ENCODE measurements around the gene HARBI1.

HARBI1 gene

GRCh38 chr11:46633291-46634217, 16.5 kb upstream of the HARBI1 start:
- DNase-seq = no peak

DNA sequence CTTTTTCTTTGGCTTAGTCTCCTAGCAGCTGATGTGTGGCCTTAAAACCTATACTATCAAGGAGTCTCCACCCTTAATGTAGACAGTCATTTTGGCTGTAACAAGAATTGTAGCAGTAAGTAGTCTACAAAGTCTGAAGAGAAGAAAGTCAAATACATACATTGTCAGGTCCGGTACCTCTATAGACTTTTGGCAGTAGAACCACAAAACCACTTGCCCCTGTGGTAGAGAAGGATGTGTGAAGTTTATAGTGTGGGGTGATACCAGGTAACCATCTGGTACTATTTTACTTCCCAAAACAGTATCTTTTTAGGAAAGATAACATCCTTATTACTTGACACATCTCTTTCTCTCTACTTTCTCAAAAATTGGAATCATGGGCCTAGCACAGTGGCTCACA, 15.5 kb upstream of the HARBI1 start:
- no peak for DNase-seq

DNA sequence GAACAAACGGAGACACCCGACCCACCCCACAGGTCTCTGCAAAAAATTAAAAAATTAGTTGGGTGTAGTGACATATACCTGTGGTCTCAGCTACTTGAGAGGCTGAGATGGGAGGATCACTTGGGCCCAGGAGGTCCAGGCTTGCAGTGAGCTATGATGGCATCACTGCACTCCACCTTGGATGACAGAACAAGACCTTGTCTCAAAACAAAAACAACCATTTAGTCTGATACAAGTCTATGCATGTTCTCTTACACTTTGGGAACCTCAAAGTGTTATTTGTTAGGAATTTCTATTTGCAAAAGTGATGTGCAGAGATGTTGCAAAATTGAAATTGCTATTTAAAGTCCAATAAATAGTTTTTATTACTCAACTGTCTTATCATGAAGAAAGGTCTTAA, 14.6 kb upstream of the HARBI1 start:
- DNase-seq = no peak

DNA sequence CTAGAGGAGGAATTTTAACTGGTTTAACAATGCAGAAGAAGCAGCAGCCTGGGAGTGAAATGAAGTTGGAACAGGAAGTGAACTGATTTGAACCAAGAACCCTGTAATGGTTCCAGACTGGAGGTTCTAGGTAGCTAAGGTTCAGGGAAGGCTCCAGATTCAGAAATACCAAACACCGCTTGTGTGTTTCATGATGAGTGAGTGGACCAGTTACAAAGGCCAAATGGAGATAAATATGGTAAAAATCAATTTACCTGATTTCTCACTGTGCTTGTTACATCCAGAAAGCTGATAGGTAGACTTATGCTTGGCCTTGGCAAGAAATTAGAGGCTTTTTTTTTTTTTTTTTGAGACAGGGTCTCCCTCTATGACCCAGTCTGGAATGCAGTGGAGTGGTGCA, 13.2 kb upstream of the HARBI1 start:
- no peak for DNase-seq

- no peak for DNase-seq
These were observed 11.9 kb upstream of the HARBI1 start for GRCh38 chr11:46628961-46629360.

DNA sequence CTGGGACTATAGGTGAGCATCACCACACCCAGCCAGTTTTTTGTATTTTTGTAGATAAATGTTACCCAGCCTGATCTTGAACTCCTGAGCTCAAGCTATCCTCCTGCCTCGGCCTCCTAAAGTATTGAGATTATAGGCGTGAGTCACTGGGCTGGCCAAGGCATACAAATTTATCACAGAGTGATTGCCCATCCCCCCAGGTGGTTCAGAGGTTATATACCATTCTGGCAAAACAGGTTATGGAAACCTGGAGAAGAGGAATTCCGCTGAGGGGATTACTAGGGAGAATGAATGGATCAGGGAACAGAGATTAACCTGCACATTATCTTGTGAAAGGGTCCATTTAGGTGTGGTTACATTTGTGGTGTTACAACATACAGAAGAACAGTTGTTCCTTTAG, 8.4 kb upstream of the HARBI1 start:
- no peak for DNase-seq

- DNase-seq = no peak
These were observed 1.8 kb upstream of the HARBI1 start for GRCh38 chr11:46618837-46619236.

- no peak for DNase-seq
These were observed 916 bp upstream of the HARBI1 start for GRCh38 chr11:46617972-46618314.

DNA sequence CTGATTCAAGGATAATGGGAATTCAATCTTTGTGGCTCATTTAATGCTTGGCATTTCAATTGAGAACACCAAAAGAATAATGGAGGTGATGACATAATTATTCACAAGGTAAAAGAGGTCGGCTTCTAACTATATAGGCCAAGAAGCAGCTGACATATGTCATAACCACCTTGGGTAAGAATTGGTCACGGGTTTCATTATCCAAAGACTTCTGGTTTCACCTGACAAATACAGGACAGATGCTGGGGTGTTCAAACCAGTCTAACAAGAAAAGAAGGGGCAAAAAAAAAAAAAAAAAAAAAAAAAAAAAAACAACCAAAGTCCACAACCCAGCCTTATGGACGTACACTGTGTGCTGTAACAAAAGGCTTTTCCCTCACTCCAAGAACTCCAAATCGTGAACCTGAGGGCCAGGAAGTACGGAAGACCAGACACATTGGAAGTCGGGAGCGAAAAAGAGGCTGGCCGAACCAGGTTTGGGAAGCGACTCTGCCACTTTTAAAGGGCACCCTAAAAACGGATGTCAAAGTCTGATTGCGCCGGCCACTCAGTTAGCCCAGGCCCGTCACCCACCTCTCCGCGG, 385 bp downstream of the HARBI1 start:
- DNase-seq = no peak

- no peak for DNase-seq
These were observed 1.3 kb downstream of the HARBI1 start for GRCh38 chr11:46615756-46616155.

GRCh38 chr11:46612326-46612725, 4.7 kb downstream of the HARBI1 start:
- DNase-seq = no peak

DNA sequence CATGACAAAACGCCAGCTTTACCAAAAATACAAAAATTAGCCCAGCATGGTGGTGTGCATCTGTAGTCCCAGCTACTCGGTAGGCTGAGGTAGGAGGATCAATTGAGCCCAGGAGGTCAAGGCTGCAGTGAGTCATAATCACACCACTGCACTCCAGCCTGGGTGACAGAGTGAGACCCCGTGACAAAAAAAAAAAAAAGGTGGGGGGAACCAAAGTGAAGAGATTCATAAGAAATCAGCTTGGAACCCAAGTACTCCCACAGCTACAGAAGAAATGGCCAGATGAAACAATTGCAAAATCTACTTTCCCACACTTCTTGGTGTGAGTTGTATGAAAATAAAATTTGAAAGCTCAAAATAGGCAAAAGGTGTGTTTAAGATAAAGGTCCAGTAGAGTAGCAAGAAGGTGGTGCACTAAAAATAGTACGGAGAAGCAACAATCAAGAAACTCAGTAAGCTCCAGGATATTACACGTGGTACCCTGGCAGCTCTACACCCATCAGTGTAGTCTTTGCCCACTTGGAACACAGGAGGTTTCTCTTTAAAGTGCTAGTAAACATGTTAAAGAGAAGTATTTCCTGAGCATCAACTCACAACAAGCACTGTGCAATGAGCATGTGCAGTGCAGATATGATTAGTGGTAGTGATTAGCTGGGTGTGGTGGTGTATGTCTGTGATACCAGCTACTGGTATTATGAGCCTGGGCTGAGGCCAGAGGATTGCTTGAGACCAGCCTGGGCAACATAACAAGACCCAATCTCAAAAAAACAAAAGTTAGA, 5.3 kb downstream of the HARBI1 start:
- no peak for DNase-seq

DNA sequence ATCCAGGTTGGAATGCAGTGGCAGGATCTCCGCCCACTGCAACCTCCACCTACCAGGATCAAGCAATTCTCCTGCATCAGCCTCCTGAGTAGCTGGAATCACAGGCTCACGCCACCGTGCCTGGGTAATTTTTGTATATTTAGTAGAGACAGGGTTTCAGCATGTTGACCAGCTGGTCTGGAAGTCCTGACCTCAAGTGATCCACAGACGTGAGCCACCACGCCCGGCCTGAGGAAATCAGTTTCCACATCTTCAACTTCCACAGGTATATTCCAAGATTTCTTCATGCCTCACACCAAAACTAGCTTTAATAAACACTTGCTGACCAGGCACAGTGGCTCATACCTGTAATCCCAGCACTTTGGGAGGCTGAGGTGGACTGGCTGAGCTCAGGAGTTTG, 7.6 kb downstream of the HARBI1 start:
- DNase-seq = no peak

- DNase-seq = no peak
These were observed 9.5 kb downstream of the HARBI1 start for GRCh38 chr11:46607516-46607915.

GRCh38 chr11:46604796-46605195, 12.2 kb downstream of the HARBI1 start:
- DNase-seq = no peak

- no peak for DNase-seq
These were observed 13.2 kb downstream of the HARBI1 start for GRCh38 chr11:46603704-46604308.

- no peak for DNase-seq
These were observed 15.9 kb downstream of the HARBI1 start for GRCh38 chr11:46601129-46601528.

DNA sequence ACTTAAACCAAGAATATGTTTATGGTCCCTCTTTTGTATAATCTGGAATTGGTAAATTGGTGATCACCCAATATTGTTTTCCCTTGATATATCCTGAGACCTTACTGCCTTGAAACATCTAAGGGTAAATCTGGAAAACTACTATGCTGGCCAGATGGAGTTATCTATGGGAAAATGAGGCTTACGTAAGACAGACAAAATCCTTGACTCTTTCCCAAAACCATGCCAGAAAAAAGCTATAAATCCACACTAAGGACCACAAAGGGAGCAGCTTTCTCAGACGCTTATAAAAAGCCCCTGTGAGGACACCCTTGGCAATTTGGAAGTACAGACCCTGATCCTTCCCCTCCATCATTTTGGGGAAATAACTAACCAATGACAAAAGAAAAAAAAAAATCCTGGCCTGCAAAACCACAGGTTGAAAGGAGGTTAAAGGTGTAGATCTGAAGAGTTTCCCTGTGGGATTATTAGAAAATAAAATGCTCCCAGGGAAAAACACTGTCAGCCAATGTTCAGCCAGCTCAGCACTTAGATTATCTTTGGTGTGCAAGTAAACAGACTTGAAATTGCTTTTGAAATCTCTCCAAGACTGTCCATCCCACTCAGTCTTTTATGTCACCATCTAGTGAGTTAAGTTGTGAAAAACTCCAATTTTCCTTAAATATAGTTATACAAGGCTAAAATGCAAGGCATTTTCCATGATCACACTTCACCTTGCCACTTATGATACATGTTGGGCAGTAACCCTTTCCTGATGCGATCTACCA, 16.6 kb downstream of the HARBI1 start:
- no peak for DNase-seq

DNA sequence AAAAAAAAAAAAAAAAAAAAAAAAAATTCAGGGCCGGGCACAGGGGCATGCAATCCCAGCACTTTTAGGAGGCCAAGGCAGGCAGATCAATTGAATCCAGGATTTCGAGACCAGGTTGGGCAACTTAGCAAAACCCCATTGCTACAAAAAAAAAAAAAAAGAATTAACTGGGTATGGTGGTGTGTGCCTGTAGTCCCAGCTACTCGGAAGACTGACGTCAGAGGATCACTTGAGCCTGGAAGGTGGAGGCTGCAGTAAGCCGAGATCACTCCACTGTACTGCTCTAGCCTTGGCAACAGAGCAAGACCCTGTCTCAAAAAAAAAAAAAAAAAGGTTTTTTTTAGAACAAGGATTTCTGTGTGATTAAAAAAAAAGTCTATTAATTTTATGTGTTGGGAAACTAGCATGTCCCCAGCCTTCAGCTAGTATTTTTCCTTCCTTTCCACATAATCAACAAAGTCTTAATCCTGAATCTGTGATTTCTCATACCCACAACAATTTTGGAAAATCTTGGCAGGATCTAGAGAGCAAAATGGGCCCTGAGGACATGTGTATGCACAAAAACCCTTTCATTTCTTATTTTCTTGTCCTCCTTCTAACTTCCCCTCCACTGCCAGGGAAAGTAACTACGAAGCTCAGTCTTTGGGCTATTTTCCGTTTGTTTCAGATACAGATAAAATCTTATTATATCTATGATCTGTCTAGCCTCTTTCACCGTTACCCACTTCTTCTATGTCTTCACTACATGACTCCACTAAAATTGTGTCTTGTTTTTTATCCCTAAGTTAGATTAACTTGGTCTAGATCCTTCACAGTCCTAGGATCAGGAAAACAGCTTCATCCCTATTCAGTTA, 17.5 kb downstream of the HARBI1 start:
- DNase-seq = no peak

DNA sequence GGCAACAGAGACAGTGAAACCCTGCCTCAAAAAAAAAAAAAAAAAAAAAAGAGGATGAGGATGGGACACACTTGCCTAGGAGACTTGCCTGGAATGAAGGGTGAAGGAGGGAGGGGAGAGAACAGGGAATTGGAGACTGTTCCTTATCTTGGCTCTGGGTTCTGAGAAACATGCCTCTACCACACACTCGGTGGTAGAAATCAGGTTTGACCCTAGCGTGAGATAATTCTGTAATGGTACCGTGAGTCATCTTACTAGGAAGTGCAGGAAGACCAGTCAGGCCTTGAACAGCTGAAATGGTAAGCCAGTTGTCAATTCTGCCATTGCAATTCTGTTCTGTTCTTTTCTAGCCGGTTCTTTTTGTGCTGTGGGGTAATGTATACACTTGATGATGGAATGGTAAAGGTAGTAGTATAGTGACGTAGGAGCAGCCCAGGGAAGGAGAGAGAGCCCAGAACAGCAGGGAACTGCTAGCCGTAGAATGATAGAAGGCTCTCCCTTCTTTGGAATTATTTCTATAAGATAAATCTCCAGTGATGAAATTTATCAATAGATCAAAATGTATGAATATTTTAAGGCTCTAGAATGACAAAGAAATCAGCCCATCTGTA, 19.3 kb downstream of the HARBI1 start:
- DNase-seq = no peak

GRCh38 chr11:46597155-46597554, 19.9 kb downstream of the HARBI1 start:
- no peak for DNase-seq
